HG02852 (cell line): ENCODE results near the gene CEP192.
A peak's percentile ranks its signal among the peaks of the same experiment; 100 is the strongest.
"Not testable (repeated sequence)": the region's sequence is repeated elsewhere in the genome, so short reads cannot be mapped to it uniquely, and the experiment has no call there.

Source experiments
- ATAC-seq: cut with Tn5 transposase; IDR thresholded peaks from one replicate; pipeline ENCODE4 v1.9.1; 2021; ENCODE audit warnings: mild to moderate bottlenecking, moderate library complexity; ENCODE audit not compliant: unreplicated experiment

CEP192 gene

GRCh38 chr18:13028869-13029268 lies 37.7 kb downstream of the CEP192 start:
- no peak for ATAC-seq

- no peak for ATAC-seq
Observed at GRCh38 chr18:13032173-13032572, 41.0 kb downstream of the CEP192 start.

- no peak for ATAC-seq
Observed at GRCh38 chr18:13035249-13035914, 44.2 kb downstream of the CEP192 start.

GRCh38 chr18:13036622-13037320 lies 45.6 kb downstream of the CEP192 start:
- ATAC-seq, result no peak

GRCh38 chr18:13039806-13040205 lies 48.6 kb downstream of the CEP192 start:
- ATAC-seq, result no peak

- ATAC-seq, result no peak
Observed at GRCh38 chr18:13043066-13043465, 51.9 kb downstream of the CEP192 start.

- ATAC-seq, result no peak
Observed at GRCh38 chr18:13048061-13048595, 57.0 kb downstream of the CEP192 start.

GRCh38 chr18:13051159-13051558 lies 60.0 kb downstream of the CEP192 start:
- ATAC-seq, result no peak

- peak; percentile 75 for ATAC-seq
Observed at GRCh38 chr18:13051950-13052349, 60.8 kb downstream of the CEP192 start.

GRCh38 chr18:13054336-13054735 lies 63.2 kb downstream of the CEP192 start:
- no peak for ATAC-seq

- ATAC-seq, result no peak
Observed at GRCh38 chr18:13061630-13062189, 70.5 kb downstream of the CEP192 start.

GRCh38 chr18:13067124-13067523 lies 76.0 kb downstream of the CEP192 start:
- no peak for ATAC-seq

- ATAC-seq, result no peak
Observed at GRCh38 chr18:13067966-13068365, 76.8 kb downstream of the CEP192 start.

GRCh38 chr18:13070460-13070859 lies 79.3 kb downstream of the CEP192 start:
- no peak for ATAC-seq

GRCh38 chr18:13076886-13077285 lies 85.7 kb downstream of the CEP192 start:
- ATAC-seq, result no peak

- no peak for ATAC-seq
Observed at GRCh38 chr18:13077473-13077872, 86.3 kb downstream of the CEP192 start.

GRCh38 chr18:13078065-13078464 lies 86.9 kb downstream of the CEP192 start:
- ATAC-seq, result not testable (repeated sequence)

- no peak for ATAC-seq
Observed at GRCh38 chr18:13086906-13087305, 95.7 kb downstream of the CEP192 start.

- ATAC-seq, result no peak
Observed at GRCh38 chr18:13095466-13095865, 104.3 kb downstream of the CEP192 start.

GRCh38 chr18:13096232-13096631 lies 105.1 kb downstream of the CEP192 start:
- no peak for ATAC-seq

GRCh38 chr18:13096719-13097118 lies 105.6 kb downstream of the CEP192 start:
- ATAC-seq, result no peak

GRCh38 chr18:13098104-13098503 lies 106.9 kb downstream of the CEP192 start:
- not testable (repeated sequence) for ATAC-seq
